Urothelium cell line (cell line): ENCODE data around the gene TEAD4.

ENCODE experiments used
- DNase-seq: peaks from one replicate; pipeline ENCODE4 v3.0.0; 2011; ENCODE audit warnings: low spot score, mixed read lengths
- FAIRE-seq: peaks from 2 replicates; lab custom pipeline; 2011; peaks lifted over from hg19 to GRCh38; lab: Jason Lieb, UNC

The TEAD4 gene

DNA sequence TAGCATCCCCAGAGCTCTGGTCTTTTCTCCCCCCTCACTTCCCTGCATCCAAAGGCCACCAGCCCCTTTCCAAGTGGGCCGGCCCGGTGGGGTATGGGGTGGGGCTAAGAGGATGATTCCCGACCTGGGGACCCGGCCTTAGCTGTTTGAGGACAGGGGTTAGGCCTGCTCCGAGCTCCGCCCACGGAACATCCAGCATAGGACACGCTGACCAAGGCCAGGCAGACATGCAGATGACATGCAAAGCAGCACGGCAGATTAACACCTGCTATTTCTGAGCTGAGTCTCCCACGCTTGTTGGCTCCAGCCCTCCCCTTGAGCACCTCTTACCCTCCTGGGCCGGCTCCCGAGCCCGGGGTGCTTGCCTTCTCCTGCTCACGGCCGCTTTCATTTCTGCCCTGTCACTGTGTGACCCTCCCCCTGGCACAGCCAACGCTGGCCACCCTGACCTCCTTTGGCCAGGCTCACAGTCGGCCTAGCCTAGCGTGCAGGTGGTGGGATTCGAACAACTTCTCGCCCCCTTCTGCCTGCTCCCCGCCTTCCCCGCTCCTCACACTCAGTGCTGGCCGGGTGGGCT lies 40.2 kb downstream of the TEAD4 start:
- no peak for DNase-seq
- peak; percentile 79 for FAIRE-seq

DNA sequence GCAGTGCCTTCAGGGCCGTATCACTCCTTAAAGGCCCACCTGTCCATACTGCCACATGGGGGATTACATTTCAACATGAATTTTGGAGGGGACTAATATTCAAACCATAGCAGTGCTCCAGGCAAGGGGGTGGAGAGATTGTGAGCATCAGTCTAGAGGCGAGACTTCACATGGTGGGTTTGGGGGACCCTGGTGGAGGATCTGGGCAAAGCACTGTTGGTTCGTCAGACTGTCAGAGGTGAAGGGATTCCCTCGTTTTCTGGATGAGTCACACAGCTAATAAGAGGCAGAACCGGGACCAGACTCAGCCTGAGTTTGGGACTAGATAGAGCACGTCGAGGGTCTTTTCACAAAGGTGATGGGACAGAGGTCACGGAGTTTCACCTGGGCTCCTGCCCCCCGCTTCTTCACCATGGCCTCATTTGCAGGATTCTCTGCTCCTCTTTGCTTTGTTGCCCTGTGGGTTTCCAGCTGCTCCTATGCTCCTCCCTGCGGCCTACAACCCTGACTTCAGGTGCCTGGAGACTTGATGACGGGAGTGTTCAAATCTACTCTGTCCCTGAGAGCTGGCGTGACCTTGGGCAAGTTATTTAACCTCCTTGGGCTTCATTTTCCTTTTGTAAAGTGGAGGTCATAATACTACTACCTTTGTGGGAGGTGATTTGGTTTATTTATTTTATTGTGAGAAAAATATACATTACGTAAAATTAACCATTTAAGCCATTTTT lies 41.5 kb downstream of the TEAD4 start:
- FAIRE-seq (no peak), DNase-seq (no peak)

- DNase-seq (no peak), FAIRE-seq (no peak)
Observed at GRCh38 chr12:3002646-3003045, 43.4 kb downstream of the TEAD4 start.

- FAIRE-seq (peak; percentile 85), DNase-seq (no peak)
Observed at GRCh38 chr12:3003357-3003992, 44.3 kb downstream of the TEAD4 start.

DNA sequence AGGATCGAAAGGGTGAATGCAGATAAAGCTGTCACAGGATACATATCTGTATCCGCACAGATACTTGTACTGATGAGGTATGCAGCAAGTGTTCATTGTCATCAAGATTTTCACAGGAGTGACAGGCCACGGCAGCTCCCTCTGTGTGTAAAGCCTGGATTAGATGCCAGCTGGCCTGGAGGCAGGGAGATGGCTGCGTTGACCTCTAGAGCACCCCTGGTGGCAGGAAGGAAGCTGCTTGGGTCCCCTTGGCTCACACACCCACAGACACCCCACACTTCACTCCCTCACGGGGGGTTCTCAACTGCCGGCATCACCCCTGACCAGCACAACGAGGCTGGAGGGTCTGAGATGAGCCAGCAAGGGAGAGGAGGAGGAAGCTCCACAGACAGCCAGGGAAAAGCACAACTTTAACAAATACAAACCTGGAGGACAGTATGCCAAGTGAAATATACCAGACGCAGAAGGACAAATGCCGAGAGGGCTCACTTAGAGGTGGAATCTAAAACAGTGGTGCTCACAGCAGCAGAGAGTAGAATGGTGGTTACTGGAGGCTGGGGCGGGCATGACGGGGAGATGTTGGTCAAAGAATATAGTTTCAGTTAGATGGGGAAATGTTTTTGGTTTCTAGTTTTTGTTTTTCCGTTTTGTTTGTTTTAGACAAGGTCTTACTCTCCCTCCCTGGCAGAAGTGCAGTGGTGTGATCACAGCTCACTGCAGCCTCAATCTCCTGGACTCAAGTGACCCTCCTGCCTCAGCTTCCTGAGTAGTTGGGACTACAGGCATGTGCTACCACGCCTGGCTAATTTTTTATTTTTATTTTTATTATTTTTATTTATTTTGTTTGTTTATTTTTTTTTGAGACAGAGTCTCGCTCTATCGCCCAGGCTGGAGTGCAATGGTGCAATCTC lies 45.7 kb downstream of the TEAD4 start:
- DNase-seq (no peak), FAIRE-seq (no peak)

DNA sequence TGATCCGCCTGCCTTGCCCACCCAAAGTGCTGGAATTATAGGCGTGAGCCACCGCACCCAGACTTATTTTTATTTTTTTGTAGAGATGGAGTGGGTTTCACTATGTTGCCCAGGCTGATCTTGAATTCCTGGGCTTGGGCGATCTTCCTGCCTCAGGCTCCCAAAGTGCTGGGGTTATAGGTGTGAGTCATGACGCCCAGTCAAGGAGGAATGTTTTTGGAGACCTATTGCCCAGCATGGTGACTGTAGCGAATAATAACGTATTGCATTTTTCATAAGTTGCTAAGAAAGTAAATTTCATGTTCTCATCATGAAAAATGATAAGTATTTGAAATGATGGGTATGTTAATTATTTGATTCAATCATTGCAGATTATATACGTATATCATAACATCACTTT lies 46.5 kb downstream of the TEAD4 start:
- DNase-seq (no peak), FAIRE-seq (no peak)

GRCh38 chr12:3009780-3010179 lies 50.6 kb downstream of the TEAD4 start:
- DNase-seq (no peak), FAIRE-seq (peak; percentile 71)

- DNase-seq (no peak), FAIRE-seq (no peak)
Observed at GRCh38 chr12:3010214-3010930, 51.2 kb downstream of the TEAD4 start.

- FAIRE-seq: no peak
Observed at GRCh38 chr12:3012786-3013185, 53.6 kb downstream of the TEAD4 start.

DNA sequence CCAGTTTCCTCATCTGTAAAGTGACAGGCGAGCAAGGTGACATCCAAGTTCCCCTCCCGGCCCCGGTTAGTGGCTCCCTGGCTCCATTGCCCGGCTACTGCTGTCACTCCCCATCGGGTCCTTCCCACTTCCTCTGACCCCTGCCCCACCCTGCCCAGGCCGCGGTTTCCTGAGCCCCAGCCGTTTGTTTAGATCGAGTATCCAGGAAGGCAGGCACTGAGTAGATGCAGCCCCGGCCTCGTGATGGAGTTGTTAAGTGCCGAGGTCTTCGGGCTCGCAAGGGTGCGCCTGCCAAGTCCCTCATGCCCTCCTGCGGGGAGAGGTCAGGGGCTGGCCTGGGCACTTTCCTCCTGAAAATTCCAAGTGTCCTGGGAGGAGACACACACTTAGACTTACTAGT lies 55.4 kb downstream of the TEAD4 start:
- FAIRE-seq: no peak
- no peak for DNase-seq

More at GRCh38 chr12:3012786-3013185, 53.6 kb downstream of the TEAD4 start:
- DNase-seq: no peak

GRCh38 chr12:3015356-3015755 lies 56.2 kb downstream of the TEAD4 start:
- no peak for FAIRE-seq
- DNase-seq: no peak

DNA sequence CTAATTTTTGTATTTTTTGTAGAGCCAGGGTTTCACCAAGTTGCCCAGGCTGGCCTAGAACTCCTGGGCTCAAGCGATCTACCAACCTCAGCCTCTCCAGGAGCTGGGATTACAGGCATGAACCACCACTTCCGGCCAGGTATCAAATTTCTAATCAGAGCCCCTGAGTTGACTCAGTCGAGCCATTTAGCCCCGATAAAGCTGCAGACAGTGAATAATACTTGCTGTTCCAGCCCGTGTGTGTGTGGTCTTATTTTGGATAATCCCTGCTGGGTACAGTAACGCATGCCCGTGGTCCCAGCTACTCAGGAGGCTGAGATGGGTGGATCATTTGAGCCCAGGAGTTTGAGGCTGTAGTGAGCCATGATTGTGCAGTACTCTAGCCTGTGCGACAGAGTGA lies 57.0 kb downstream of the TEAD4 start:
- FAIRE-seq: peak; percentile 32
- no peak for DNase-seq

DNA sequence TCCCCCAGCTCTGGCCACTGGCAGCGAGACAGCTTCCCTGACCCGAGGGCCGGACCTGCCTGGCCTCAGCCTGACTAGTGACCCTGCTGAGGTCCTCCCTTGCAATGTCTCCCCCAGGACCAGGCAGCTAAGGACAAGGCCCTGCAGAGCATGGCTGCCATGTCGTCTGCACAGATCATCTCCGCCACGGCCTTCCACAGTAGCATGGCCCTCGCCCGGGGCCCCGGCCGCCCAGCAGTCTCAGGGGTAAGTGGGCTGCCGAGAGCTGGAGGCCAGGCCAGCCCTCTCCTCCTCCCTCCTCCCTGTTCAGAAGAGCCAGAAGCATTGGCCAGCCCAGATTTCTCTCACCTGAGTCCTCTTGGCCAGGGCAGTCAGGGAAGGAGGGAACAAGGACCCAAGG lies 58.1 kb downstream of the TEAD4 start:
- DNase-seq (no peak), FAIRE-seq (no peak)

- DNase-seq (no peak), FAIRE-seq (no peak)
Observed at GRCh38 chr12:3018284-3019004, 59.2 kb downstream of the TEAD4 start.

GRCh38 chr12:3019005-3019680 lies 59.9 kb downstream of the TEAD4 start:
- FAIRE-seq (no peak), DNase-seq (no peak)

GRCh38 chr12:3020399-3020798 lies 61.2 kb downstream of the TEAD4 start:
- DNase-seq (no peak), FAIRE-seq (no peak)

GRCh38 chr12:3020850-3021435 lies 61.7 kb downstream of the TEAD4 start:
- DNase-seq (no peak), FAIRE-seq (peak; percentile 52)

GRCh38 chr12:3022411-3022810 lies 63.2 kb downstream of the TEAD4 start:
- DNase-seq (no peak), FAIRE-seq (no peak)

DNA sequence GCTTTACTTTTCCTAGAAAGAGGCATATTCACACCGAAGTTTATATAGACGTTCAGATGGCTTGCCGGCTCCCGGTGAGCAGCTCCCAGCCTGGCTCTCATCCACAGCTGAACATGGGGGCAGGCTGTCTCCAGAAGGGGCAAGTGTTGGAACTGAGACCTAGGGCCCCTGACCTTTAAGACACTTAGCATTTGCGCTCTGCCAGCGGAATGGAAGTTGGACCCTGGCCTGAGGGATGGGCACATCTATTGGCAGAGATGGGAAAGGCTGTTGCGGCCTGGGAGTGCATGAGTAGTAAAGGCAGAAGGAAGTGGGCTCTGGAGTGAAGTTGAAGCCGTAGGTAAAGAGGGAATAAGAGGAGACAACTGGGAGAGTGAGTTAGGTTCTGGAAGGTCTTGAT lies 63.8 kb downstream of the TEAD4 start:
- FAIRE-seq (peak; percentile 58), DNase-seq (no peak)
